Small intestine (tissue), 7 donors: ENCODE results near the gene RRM1. TPM values are rescaled to one million over a fixed set of nuclear protein-coding genes. Genes with fewer than 3 reads are reported as not detected.

ENCODE experiments used
- DNase-seq, 2 donors: peaks; one replicate each; pipeline versions ENCODE4 v3.0.0 to v3.0.0-alpha.2; 2013
- FAIRE-seq: peaks from 2 replicates; lab custom pipeline; 2012; peaks lifted over from hg19 to GRCh38; lab: Jason Lieb, UNC
- H3K27ac ChIP-seq, 3 donors: one replicate each; pipeline ENCODE4 v1.5.1; 2013; ENCODE audit warnings: low read length in 2 of 3, mild to moderate bottlenecking in 2 of 3, control low read depth in 1 of 3, inconsistent platforms in 1 of 3, low read depth in 1 of 3, moderate library complexity in 1 of 3
- H3K27me3 ChIP-seq, 3 donors: one replicate each; pipeline ENCODE4 v1.6.1; 2013; ENCODE audit warnings: low read length in 3 of 3, inconsistent platforms in 1 of 3; ENCODE audit not compliant: control insufficient read depth in 3 of 3, insufficient read depth in 3 of 3
- H3K36me3 ChIP-seq, 3 donors: one replicate each; pipeline ENCODE4 v1.6.1; 2013; ENCODE audit warnings: low read length in 3 of 3, inconsistent platforms in 1 of 3, low read depth in 1 of 3, mild to moderate bottlenecking in 1 of 3, moderate library complexity in 1 of 3; ENCODE audit not compliant: control insufficient read depth in 3 of 3, insufficient read depth in 2 of 3
- H3K4me1 ChIP-seq, 3 donors: one replicate each; pipeline ENCODE4 v1.6.1; 2013; ENCODE audit warnings: low read length in 2 of 3, inconsistent platforms in 1 of 3, low read depth in 1 of 3, mild to moderate bottlenecking in 1 of 3, moderate library complexity in 1 of 3; ENCODE audit not compliant: control insufficient read depth in 3 of 3, insufficient read depth in 2 of 3
- H3K4me3 ChIP-seq, 3 donors: one replicate each; pipeline ENCODE4 v1.5.1; 2013; ENCODE audit warnings: low read length in 3 of 3, control low read depth in 1 of 3, inconsistent platforms in 1 of 3, low read depth in 1 of 3, mild to moderate bottlenecking in 1 of 3, moderate library complexity in 1 of 3
- H3K9me3 ChIP-seq, 2 donors: one replicate each; pipeline ENCODE4 v1.6.1; 2013; ENCODE audit warnings: low read depth in 1 of 2, low read length in 1 of 2; ENCODE audit not compliant: control insufficient read depth in 2 of 2, insufficient read depth in 1 of 2
- WGBS, 3 donors: extraction: QIAGEN DNeasy Blood & Tissue Kit; methylation state at CpG; one replicate each; pipeline ENCODE4 v1.1.7; 2013; 5-methylcytosine and 5-hydroxymethylcytosine counted together
- polyA plus RNA-seq, 4 donors: library from polyadenylated mRNA; stranded (reverse) in 3 of 4; unstranded in 1 of 4; fragments of 200-250 nt in 3 of 4; fragments of 120-200 nt in 1 of 4; gene quantifications; one replicate each; pipeline versions ENCODE4 v1.2.1 to v1.2.3, GENCODE V29; 2013
- donor health status: healthy with polysubstance abuse.
- donor health status: control.
- donor health status: control.
- donor health status: Bipolar disorder and iron deficiency.
- donor health status: healthy.

Gene RRM1
- polyA plus RNA-seq, 4 donors = 10.3 to 51.8 (median 25.3) TPM

DNA sequence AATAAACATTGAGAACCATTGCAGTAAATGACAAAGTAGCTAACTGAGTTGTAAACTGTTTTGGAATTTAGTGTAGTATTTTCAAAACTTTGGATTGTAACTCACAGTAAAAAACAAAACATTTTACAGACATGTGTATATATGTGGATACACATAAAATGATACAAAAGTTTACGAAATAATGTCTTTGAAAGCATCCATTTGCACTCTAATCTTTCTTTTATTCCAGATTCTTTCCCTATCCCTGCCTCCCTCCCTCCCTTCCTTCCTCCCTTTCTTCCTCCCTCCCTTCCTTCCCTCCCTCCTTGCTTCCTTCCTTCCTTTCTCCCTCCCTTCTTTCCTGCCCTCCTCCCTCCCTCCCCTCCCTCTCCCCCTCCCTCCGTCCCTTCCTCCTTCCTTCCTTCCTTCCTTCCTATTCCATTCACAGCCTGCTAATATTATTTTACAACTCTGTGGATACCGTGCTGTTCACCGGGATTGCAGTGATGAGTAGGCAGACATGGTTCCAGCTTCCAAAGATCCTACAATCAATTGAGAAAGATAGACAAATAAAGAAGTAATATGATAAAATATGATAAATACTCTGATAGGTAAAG, 3.5 kb downstream of the RRM1 start:
- FAIRE-seq (no peak), DNase-seq (no peak)
- H3K27ac ChIP-seq = no peak overlapping the region
- H3K9me3 ChIP-seq = no peaks in the 10 kb centered on the region
- no peaks in the 10 kb centered on the region for H3K36me3 ChIP-seq
- H3K4me1 ChIP-seq = peaks cover 3 to 9% (median 6%) of the 10 kb centered on the region in 3 donors
- H3K4me3 ChIP-seq = no peak overlapping the region
- WGBS, 3 donors = 50 to 62% (median 61%) methylated on average over 4 of the region's 4 CpGs
- no peaks in the 10 kb centered on the region for H3K27me3 ChIP-seq

- Histone ChIP-seq H3K36me3 (peaks cover 0 to 23% (median 6%) of the 10 kb centered on the region in 3 donors), H3K9me3 (no peaks in the 10 kb centered on the region), H3K27me3 (no peaks in the 10 kb centered on the region), H3K4me3 (no peak overlapping the region), H3K27ac (no peak overlapping the region), H3K4me1 (peaks cover 0 to 2% (median 0%) of the 10 kb centered on the region in 3 donors)
- FAIRE-seq (no peak), DNase-seq (no peak)
- 92 to 96% (median 96%) methylated on average over 4 of the region's 4 CpGs for WGBS, 3 donors
Observed at GRCh38 chr11:4102711-4103110, 8.1 kb downstream of the RRM1 start.

GRCh38 chr11:4103269-4103668, 8.7 kb downstream of the RRM1 start:
- DNase-seq = no peak
- WGBS, 3 donors = 97 to 100% (median 98%) methylated on average over 2 of the region's 2 CpGs
- Histone ChIP-seq H3K4me3 (no peak overlapping the region), H3K27ac (no peak overlapping the region), H3K36me3 (peaks cover 0 to 25% (median 6%) of the 10 kb centered on the region in 3 donors), H3K4me1 (peaks cover 0 to 2% (median 0%) of the 10 kb centered on the region in 3 donors), H3K27me3 (no peaks in the 10 kb centered on the region), H3K9me3 (no peaks in the 10 kb centered on the region)
- FAIRE-seq = no peak

DNA sequence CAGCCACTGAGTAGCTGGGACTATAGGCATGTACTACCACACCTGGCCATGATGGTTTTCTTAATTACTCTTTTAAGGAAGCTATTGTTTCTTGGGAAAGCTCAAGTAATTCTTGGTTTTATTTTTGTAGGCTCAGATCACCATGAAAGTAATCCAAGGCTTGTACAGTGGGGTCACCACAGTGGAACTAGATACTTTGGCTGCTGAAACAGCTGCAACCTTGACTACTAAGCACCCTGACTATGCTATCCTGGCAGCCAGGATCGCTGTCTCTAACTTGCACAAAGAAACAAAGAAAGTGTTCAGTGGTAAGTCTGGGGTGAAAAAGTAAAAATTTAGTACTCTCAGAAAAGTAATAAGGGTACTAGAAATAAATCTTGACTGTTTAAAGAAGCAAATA, 11.3 kb downstream of the RRM1 start:
- DNase-seq = no peak
- no peak for FAIRE-seq
- Histone ChIP-seq H3K36me3 (peaks cover 0 to 33% (median 10%) of the 10 kb centered on the region in 3 donors), H3K27ac (no peak overlapping the region), H3K27me3 (no peaks in the 10 kb centered on the region), H3K9me3 (no peaks in the 10 kb centered on the region), H3K4me1 (no peaks in the 10 kb centered on the region), H3K4me3 (no peak overlapping the region)
- 96 to 98% (median 96%) methylated on average over 1 of the region's 1 CpG for whole genome bisulfite sequencing, 3 donors

DNA sequence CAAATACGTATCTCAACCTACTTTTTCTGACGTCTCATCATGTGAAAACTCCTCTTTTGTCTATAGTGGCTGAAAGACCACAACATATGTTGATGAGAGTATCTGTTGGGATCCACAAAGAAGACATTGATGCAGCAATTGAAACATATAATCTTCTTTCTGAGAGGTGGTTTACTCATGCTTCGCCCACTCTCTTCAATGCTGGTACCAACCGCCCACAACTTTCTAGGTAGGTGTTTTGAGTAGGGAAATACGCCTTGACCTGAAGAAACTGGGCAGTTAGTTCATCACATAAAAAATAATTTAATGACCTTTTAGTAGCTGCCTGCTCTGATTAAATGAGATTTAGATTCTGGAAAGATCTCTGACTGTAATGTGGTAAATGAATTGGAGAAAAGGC, 17.2 kb downstream of the RRM1 start:
- Histone ChIP-seq H3K4me1 (no peaks in the 10 kb centered on the region), H3K9me3 (peaks cover 0 to 2% of the 10 kb centered on the region in 2 donors), H3K36me3 (peaks cover 0 to 41% (median 7%) of the 10 kb centered on the region in 3 donors), H3K4me3 (no peak overlapping the region), H3K27ac (no peak overlapping the region), H3K27me3 (no peaks in the 10 kb centered on the region)
- FAIRE-seq (no peak), DNase-seq (no peak)
- WGBS, 3 donors = 75 to 77% (median 76%) methylated on average over 5 of the region's 5 CpGs

- H3K4me3 ChIP-seq = no peak overlapping the region
- FAIRE-seq = no peak
Observed at GRCh38 chr11:4115128-4115527, 20.5 kb downstream of the RRM1 start.

GRCh38 chr11:4118107-4118506, 23.5 kb downstream of the RRM1 start:
- Histone ChIP-seq H3K9me3 (peaks cover 0 to 2% of the 10 kb centered on the region in 2 donors), H3K4me1 (no peaks in the 10 kb centered on the region), H3K27ac (no peak overlapping the region), H3K4me3 (no peak overlapping the region), H3K36me3 (peaks cover 2 to 27% (median 7%) of the 10 kb centered on the region in 3 donors), H3K27me3 (no peaks in the 10 kb centered on the region)
- DNase-seq = no peak
- 86 to 88% (median 87%) methylated on average over 3 of the region's 3 CpGs for WGBS, 3 donors
- FAIRE-seq = no peak

More at GRCh38 chr11:4115128-4115527, 20.5 kb downstream of the RRM1 start:
- Histone ChIP-seq H3K36me3 (peaks cover 1 to 34% (median 7%) of the 10 kb centered on the region in 3 donors), H3K27ac (no peak overlapping the region), H3K9me3 (peaks cover 0 to 2% of the 10 kb centered on the region in 2 donors), H3K27me3 (no peaks in the 10 kb centered on the region), H3K4me1 (no peaks in the 10 kb centered on the region)
- no peak for DNase-seq
- 90 to 94% (median 93%) methylated on average over 2 of the region's 2 CpGs for WGBS, 3 donors

- FAIRE-seq (no peak), DNase-seq (no peak)
- H3K9me3 ChIP-seq = no peaks in the 10 kb centered on the region
- WGBS, 3 donors = 94 to 98% (median 96%) methylated on average over 4 of the region's 4 CpGs
- H3K4me1 ChIP-seq = no peaks in the 10 kb centered on the region
- no peaks in the 10 kb centered on the region for H3K27me3 ChIP-seq
- peaks cover 9 to 17% (median 17%) of the 10 kb centered on the region in 3 donors for H3K36me3 ChIP-seq
- no peak overlapping the region for H3K4me3 ChIP-seq
- H3K27ac ChIP-seq = no peak overlapping the region
Observed at GRCh38 chr11:4123218-4123617, 28.6 kb downstream of the RRM1 start.

DNA sequence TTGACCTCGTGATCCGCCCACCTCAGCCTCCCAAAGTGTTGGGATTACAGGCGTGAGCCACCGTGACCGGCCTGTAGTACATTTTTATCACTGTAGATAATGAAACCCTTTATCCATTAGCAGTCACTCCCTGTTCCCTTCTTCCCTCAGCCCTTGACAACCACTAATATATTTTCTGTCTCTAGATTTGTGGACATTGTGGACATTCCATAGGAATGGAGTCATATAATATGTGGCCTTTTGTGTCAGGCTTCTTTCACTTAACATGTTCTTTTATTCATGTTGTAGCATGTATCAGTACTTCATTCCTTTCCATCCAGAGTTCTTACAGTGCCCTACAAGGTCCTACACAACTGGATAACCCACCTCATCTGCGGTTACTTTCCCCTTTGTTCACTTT, 30.5 kb downstream of the RRM1 start:
- DNase-seq (peak in 1 of 2 donors; percentile 25), FAIRE-seq (no peak)
- no peaks in the 10 kb centered on the region for H3K9me3 ChIP-seq
- H3K4me3 ChIP-seq = no peak overlapping the region
- WGBS, 3 donors = 86 to 95% (median 93%) methylated on average over 6 of the region's 6 CpGs
- peaks cover 9 to 17% (median 17%) of the 10 kb centered on the region in 3 donors for H3K36me3 ChIP-seq
- H3K27me3 ChIP-seq = no peaks in the 10 kb centered on the region
- H3K4me1 ChIP-seq = no peaks in the 10 kb centered on the region
- H3K27ac ChIP-seq = no peak overlapping the region
